Suprapubic skin (tissue), 4 donors: ENCODE measurements around the gene MALT1. TPM values are rescaled to one million over a fixed set of nuclear protein-coding genes. Genes with fewer than 3 reads are reported as not detected.

Source experiments
- DNase-seq, 2 donors: peaks; one replicate each; pipeline ENCODE4 v3.0.0-alpha.2; 2019; ENCODE audit warnings: low spot score in 2 of 2
- H3K27ac ChIP-seq: fragments of 200-600 bp; sonication (generic); one replicate; pipeline ENCODE4 v1.5.1; 2019
- H3K27me3 ChIP-seq: fragments of 200-600 bp; sonication (generic); one replicate; pipeline ENCODE4 v1.5.1; 2019
- H3K36me3 ChIP-seq: fragments of 200-600 bp; sonication (generic); one replicate; pipeline ENCODE4 v1.5.1; 2019
- H3K4me1 ChIP-seq: fragments of 200-600 bp; sonication (generic); one replicate; pipeline ENCODE4 v1.5.1; 2019
- H3K4me3 ChIP-seq: fragments of 200-600 bp; sonication (generic); one replicate; pipeline ENCODE4 v1.5.1; 2019; ENCODE audit warnings: mild to moderate bottlenecking
- H3K9me3 ChIP-seq: fragments of 200-600 bp; sonication (generic); one replicate; pipeline ENCODE4 v1.5.1; 2019
- CTCF ChIP-seq, 2 donors: fragments of 200-600 bp in 1 of 2; fragments of 450-650 bp in 1 of 2; sonication (generic) in 1 of 2; IDR thresholded peaks; one replicate each; pipeline ENCODE4 v1.5.1; 2016 to 2019; ENCODE audit warnings: antibody characterized with exemption in 2 of 2, mild to moderate bottlenecking in 1 of 2, moderate library complexity in 1 of 2
- EP300 ChIP-seq: sonication (generic); formaldehyde crosslinking; IDR thresholded peaks from one replicate; pipeline ENCODE4 v1.6.1; 2017; ENCODE audit warnings: antibody characterized with exemption
- POLR2A ChIP-seq, 2 donors: fragments of 450-650 bp; IDR thresholded peaks; one replicate each; pipeline ENCODE4 v1.6.1; 2017; ENCODE audit warnings: antibody characterized with exemption in 2 of 2, mild to moderate bottlenecking in 2 of 2, moderate library complexity in 2 of 2
- POLR2AphosphoS5 ChIP-seq, 3 donors: sonication (generic); formaldehyde crosslinking; IDR thresholded peaks; one replicate each; pipeline ENCODE4 v1.6.1; 2017; ENCODE audit warnings: antibody characterized with exemption in 3 of 3
- WGBS: methylation state at CpG from one replicate; pipeline ENCODE4 v1.1.5; 2018; 5-methylcytosine and 5-hydroxymethylcytosine counted together
- total RNA-seq, 4 donors: library from RNA; depleted of rRNA; stranded (reverse); fragments of >200 nt; gene quantifications; one replicate each; pipeline ENCODE4 v1.1.0, GENCODE V29; 2016

The MALT1 gene
- total RNA-seq, 4 donors from 2014 or later = 33.9 to 49.5 (median 37.1) TPM

- Histone ChIP-seq H3K27me3 (no peaks in the 10 kb centered on the region), H3K4me3 (no peak overlapping the region), H3K4me1 (peaks cover 2% of the 10 kb centered on the region), H3K27ac (no peak overlapping the region), H3K9me3 (no peaks in the 10 kb centered on the region), H3K36me3 (peaks cover 7% of the 10 kb centered on the region)
- WGBS = 83% methylated on average over 8 of the region's 8 CpGs
- no peak for DNase-seq
- no peak for TF ChIP-seq CTCF (IDR thresholded peaks at IDR 0.05)
- no peak for TF ChIP-seq POLR2AphosphoS5 (IDR thresholded peaks at IDR 0.05)
- no peak for TF ChIP-seq POLR2A (IDR thresholded peaks at IDR 0.05)
- no peak for TF ChIP-seq EP300
Measured at GRCh38 chr18:58691256-58691655, 20.0 kb downstream of the MALT1 start.

- TF ChIP-seq POLR2A (IDR thresholded peaks at IDR 0.05) = no peak
- no peak for TF ChIP-seq CTCF (IDR thresholded peaks at IDR 0.05)
- no peak for TF ChIP-seq EP300
- TF ChIP-seq POLR2AphosphoS5 (IDR thresholded peaks at IDR 0.05) = no peak
- Histone ChIP-seq H3K27ac (no peak overlapping the region), H3K4me1 (peaks cover 2% of the 10 kb centered on the region), H3K27me3 (no peaks in the 10 kb centered on the region), H3K36me3 (peaks cover 13% of the 10 kb centered on the region), H3K9me3 (no peaks in the 10 kb centered on the region), H3K4me3 (no peak overlapping the region)
- DNase-seq = no peak
- WGBS = 67% methylated on average over 6 of the region's 6 CpGs
Measured at GRCh38 chr18:58692422-58693185, 21.3 kb downstream of the MALT1 start.

- H3K4me3 ChIP-seq = no peak overlapping the region
- no peak overlapping the region for H3K27ac ChIP-seq
- TF ChIP-seq EP300 (no peak), CTCF (IDR thresholded peaks at IDR 0.05) (no peak), POLR2AphosphoS5 (IDR thresholded peaks at IDR 0.05) (no peak), POLR2A (IDR thresholded peaks at IDR 0.05) (no peak)
- H3K4me1 ChIP-seq = peaks cover 2% of the 10 kb centered on the region
- H3K27me3 ChIP-seq = no peaks in the 10 kb centered on the region
- DNase-seq = no peak
- H3K36me3 ChIP-seq = peaks cover 13% of the 10 kb centered on the region
- H3K9me3 ChIP-seq = no peaks in the 10 kb centered on the region
- 90% methylated on average over 1 of the region's 1 CpG for WGBS
Measured at GRCh38 chr18:58694221-58694620, 23.0 kb downstream of the MALT1 start.

GRCh38 chr18:58694720-58695468 lies 23.6 kb downstream of the MALT1 start:
- DNase-seq = no peak
- 88% methylated on average over 8 of the region's 8 CpGs for whole genome bisulfite sequencing
- H3K27me3 ChIP-seq = no peaks in the 10 kb centered on the region
- peaks cover 12% of the 10 kb centered on the region for H3K36me3 ChIP-seq
- no peak overlapping the region for H3K27ac ChIP-seq
- no peaks in the 10 kb centered on the region for H3K9me3 ChIP-seq
- TF ChIP-seq POLR2AphosphoS5 (IDR thresholded peaks at IDR 0.05) = no peak
- TF ChIP-seq EP300 = no peak
- no peak for TF ChIP-seq POLR2A (IDR thresholded peaks at IDR 0.05)
- TF ChIP-seq CTCF (IDR thresholded peaks at IDR 0.05) = no peak
- H3K4me3 ChIP-seq = no peak overlapping the region
- peaks cover 2% of the 10 kb centered on the region for H3K4me1 ChIP-seq

GRCh38 chr18:58695772-58696171 lies 24.5 kb downstream of the MALT1 start:
- WGBS = 93% methylated on average over 5 of the region's 5 CpGs
- Histone ChIP-seq H3K4me1 (peaks cover 2% of the 10 kb centered on the region), H3K36me3 (peaks cover 8% of the 10 kb centered on the region), H3K27ac (no peak overlapping the region), H3K4me3 (no peak overlapping the region), H3K27me3 (no peaks in the 10 kb centered on the region), H3K9me3 (no peaks in the 10 kb centered on the region)
- DNase-seq = no peak
- TF ChIP-seq EP300 = no peak
- no peak for TF ChIP-seq CTCF (IDR thresholded peaks at IDR 0.05)
- no peak for TF ChIP-seq POLR2A (IDR thresholded peaks at IDR 0.05)
- TF ChIP-seq POLR2AphosphoS5 (IDR thresholded peaks at IDR 0.05) = no peak
